HepG2 (cell line): ENCODE data around the gene FAM222A. TPM values are rescaled to one million over a fixed set of nuclear protein-coding genes. Genes with fewer than 3 reads are reported as not detected.

Experiments used
- ATF5 ChIP-seq: sonication (generic); formaldehyde crosslinking; IDR thresholded peaks from 2 replicates; pipeline ENCODE4 v1.4.0; 2020; ENCODE audit warnings: mild to moderate bottlenecking, low read depth, missing genetic modification reagents
- CEBPB ChIP-seq: IDR thresholded peaks from 2 replicates; pipeline ENCODE4 v1.6.1; 2011; ENCODE audit warnings: low read depth, low read length, improper control_type of control experiment, borderline replicate concordance
- ELF4 ChIP-seq: sonication (generic); formaldehyde crosslinking; IDR thresholded peaks from 2 replicates; pipeline ENCODE4 v1.5.0; 2020; ENCODE audit warnings: missing genetic modification reagents, mild to moderate bottlenecking, moderate library complexity, borderline replicate concordance
- FOXO4 ChIP-seq: sonication (generic); formaldehyde crosslinking; conservative IDR thresholded peaks from 2 replicates; pipeline ENCODE4 v1.8.1; 2023; ENCODE audit warnings: missing genetic modification reagents
- HMGA1 ChIP-seq: sonication (generic); formaldehyde crosslinking; conservative IDR thresholded peaks from 2 replicates; pipeline ENCODE4 v1.4.0; 2020; ENCODE audit warnings: missing genetic modification reagents
- KAT8 ChIP-seq: IDR thresholded peaks from 2 replicates; pipeline ENCODE4 v1.6.1; 2016; ENCODE audit warnings: missing genetic modification reagents, missing compliant biosample characterization
- KDM1A ChIP-seq: IDR thresholded peaks from 2 replicates; pipeline ENCODE4 v1.6.1; 2016; ENCODE audit warnings: missing compliant biosample characterization
- KMT2B ChIP-seq: IDR thresholded peaks from 2 replicates; pipeline ENCODE4 v1.6.1; 2016; ENCODE audit warnings: missing genetic modification reagents, missing compliant biosample characterization
- MAFF ChIP-seq: IDR thresholded peaks from 2 replicates; pipeline ENCODE4 v1.6.1; 2011; ENCODE audit warnings: low read depth, low read length, improper control_type of control experiment
- PATZ1 ChIP-seq: sonication (generic); formaldehyde crosslinking; IDR thresholded peaks from 2 replicates; pipeline ENCODE4 v1.4.0; 2020; ENCODE audit warnings: missing genetic modification reagents
- PHF5A ChIP-seq: IDR thresholded peaks from one replicate; pipeline ENCODE4 v1.6.1; 2018; ENCODE audit warnings: low read depth, missing genetic modification reagents; ENCODE audit not compliant: unreplicated experiment
- SOX5 ChIP-seq: IDR thresholded peaks from 2 replicates; pipeline ENCODE4 v1.6.1; 2016; ENCODE audit warnings: borderline replicate concordance
- SP1 ChIP-seq, 2 experiments: fragments of 450-650 bp in 1 of 2; sonication (generic) in 1 of 2; formaldehyde crosslinking in 1 of 2; IDR thresholded peaks; 2 replicates each; pipeline versions ENCODE4 v1.4.0 to v1.6.1; 2016 to 2020; ENCODE audit warnings: missing genetic modification reagents in 1 of 2
- TCF12 ChIP-seq, 2 experiments: fragments of 450-650 bp in 1 of 2; sonication (generic) in 1 of 2; formaldehyde crosslinking in 1 of 2; IDR thresholded peaks; 2 replicates each; pipeline versions ENCODE4 v1.6.1 to v1.8.0; 2017 to 2022; ENCODE audit warnings: antibody characterized with exemption in 1 of 2, mild to moderate bottlenecking in 1 of 2, missing genetic modification reagents in 1 of 2, moderate library complexity in 1 of 2
- TFAP4 ChIP-seq: sonication (generic); IDR thresholded peaks from 2 replicates; pipeline ENCODE4 v1.6.1; 2016; ENCODE audit warnings: low read depth, borderline replicate concordance
- ZBTB33 ChIP-seq: sonication (generic); formaldehyde crosslinking; IDR thresholded peaks from 2 replicates; pipeline ENCODE4 v1.4.0; 2020; ENCODE audit warnings: missing genetic modification reagents
- ZBTB7B ChIP-seq: sonication (generic); formaldehyde crosslinking; IDR thresholded peaks from 2 replicates; pipeline ENCODE4 v1.4.0; 2020; ENCODE audit warnings: missing genetic modification reagents
- ZBTB8A ChIP-seq: sonication (generic); formaldehyde crosslinking; IDR thresholded peaks from 2 replicates; pipeline ENCODE4 v1.4.0; 2020; ENCODE audit warnings: mild to moderate bottlenecking, low read depth, missing genetic modification reagents, borderline replicate concordance
- ZEB1 ChIP-seq: IDR thresholded peaks from 2 replicates; pipeline ENCODE4 v1.6.1; 2012; ENCODE audit warnings: mild to moderate bottlenecking, low read depth, inconsistent platforms; ENCODE audit not compliant: insufficient replicate concordance
- ZNF556 ChIP-seq: sonication (generic); formaldehyde crosslinking; IDR thresholded peaks from 2 replicates; pipeline ENCODE4 v1.4.0; 2020; ENCODE audit warnings: mild to moderate bottlenecking, missing genetic modification reagents, borderline replicate concordance
- ZNF557 ChIP-seq: sonication (generic); formaldehyde crosslinking; IDR thresholded peaks from 2 replicates; pipeline ENCODE4 v1.4.0; 2020; ENCODE audit warnings: missing genetic modification reagents
- ZNF75D ChIP-seq: sonication (generic); formaldehyde crosslinking; IDR thresholded peaks from 2 replicates; pipeline ENCODE4 v1.8.1; 2023; ENCODE audit warnings: missing genetic modification reagents, mild to moderate bottlenecking, borderline replicate concordance
- polyA plus RNA-seq, 8 experiments: library from polyadenylated mRNA; depleted of rRNA in 3 of 8; stranded (reverse) in 7 of 8; unstranded in 1 of 8; fragments of >200 nt; fragmentation: Illumina TruSeq in 4 of 8; extraction: Trizol in 4 of 8; gene quantifications; 2 replicates each; pipeline versions ENCODE4 v1.2.1 to v1.2.3, GENCODE V29; 2011 to 2016; ENCODE audit warnings: low read depth in 4 of 8, missing spikeins in 1 of 8, mixed read lengths in 1 of 8; ENCODE audit not compliant: insufficient read depth in 1 of 8
- total RNA-seq, 5 experiments: library from RNA; depleted of rRNA; stranded (reverse); fragments of >200 nt; fragmentation: Illumina TruSeq; extraction: Trizol; gene quantifications; 2 replicates each; pipeline ENCODE4 v1.2.3, GENCODE V29; 2016; ENCODE audit warnings: low read depth in 1 of 5

The FAM222A gene
- total and polyA plus RNA-seq, 2 of the 13 experiments (the other 11 are each of a cell fraction or from before 2014, with no cell fraction given) = 2.7 to 9.6 TPM

GRCh38 chr12:109727039-109727723 is 13.6 kb downstream of the FAM222A start (continued):
- TF ChIP-seq SP1 (IDR thresholded peaks at IDR 0.05) (no peak), SP1 (CRISPR knock-in tag; IDR thresholded peaks at IDR 0.05) (peak; percentile 24; the same call in 1 of the 2 replicates), KMT2B (CRISPR knock-in tag) (peak; percentile 15; the same call in 1 of the 2 replicates), KAT8 (peak; percentile 65), TCF12 (IDR thresholded peaks at IDR 0.05) (no peak), TCF12 (CRISPR knock-in tag; IDR thresholded peaks at IDR 0.05) (no peak), ZBTB7B (CRISPR knock-in tag) (peak; percentile 76; the same call in 1 of the 2 replicates), ELF4 (CRISPR knock-in tag) (no peak), ZEB1 (no peak), ATF5 (CRISPR knock-in tag) (no peak), ZNF556 (CRISPR knock-in tag) (no peak), TFAP4 (peak; percentile 78; the same call in 1 of the 2 replicates), FOXO4 (CRISPR knock-in tag) (0 out of 2 replicates have a peak, but pooled peaks have one; percentile 77), ZNF557 (CRISPR knock-in tag) (no peak), PHF5A (CRISPR knock-in tag) (no peak), CEBPB (no peak), SOX5 (CRISPR knock-in tag) (peak; percentile 28; the same call in 1 of the 2 replicates), KDM1A (CRISPR knock-in tag) (no peak), ZBTB8A (CRISPR knock-in tag) (no peak), MAFF (no peak), HMGA1 (CRISPR knock-in tag) (no peak), ZNF75D (CRISPR knock-in tag) (no peak), ZBTB33 (CRISPR knock-in tag) (no peak), PATZ1 (peak; percentile 83)
